ENCODE data around the gene MRI1. TPM values are rescaled to one million over a fixed set of nuclear protein-coding genes. Genes with fewer than 3 reads are reported as not detected.

MRI1 gene
- total RNA-seq, 1 experiment from 2014 or later = 19.6 TPM

DNA sequence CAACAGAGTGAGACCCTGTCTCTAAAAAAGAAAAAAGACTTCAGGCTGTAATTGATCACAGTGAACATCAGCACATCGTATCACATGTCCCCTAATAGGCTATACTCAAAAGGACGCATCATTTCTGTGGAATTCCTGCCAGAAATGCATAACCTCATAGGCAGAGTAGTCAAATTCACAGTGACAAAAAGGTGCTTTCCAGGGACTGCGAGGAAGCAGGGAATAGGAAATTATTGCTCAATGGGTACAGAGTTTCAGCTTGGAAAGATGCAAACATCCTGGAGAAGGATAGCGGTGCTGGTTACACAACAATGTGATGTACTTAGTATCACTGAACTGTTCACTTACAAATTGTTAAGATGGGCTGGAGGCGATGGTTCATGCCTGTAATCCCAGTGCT lies 41.1 kb upstream of the MRI1 start:
- H3K36me3 ChIP-seq (ENCODE audit: control insufficient read depth in 1 of 2, insufficient read depth in 2 of 2, low read length in 2 of 2) = no peaks in the 10 kb centered on the region
- H3K79me2 ChIP-seq (ENCODE audit: insufficient read depth, low read length) = no peaks in the 10 kb centered on the region
- intact Hi-C loops (cut with micrococcal nuclease) = loop anchor here (10.0 kb wide), 1 partner anchor 448 kb away; no protein-coding TSS in a partner anchor
- no peak overlapping the region for H3K27ac ChIP-seq (ENCODE audit: low read depth, low read length)
- H3K9me2 ChIP-seq (ENCODE audit: insufficient read depth) = no peaks in the 10 kb centered on the region
- peaks cover 0 to 7% of the 10 kb centered on the region in 2 experiments; a peak in 3 of 4 replicates for H3K4me1 ChIP-seq (ENCODE audit: control insufficient read depth in 1 of 2, insufficient read depth in 2 of 2, low read length in 2 of 2)
- ChIA-PET POLR2A (no interaction called here), RAD21 (ENCODE audit: low non-redundant PET in 1 of 2, low total read pairs in 2 of 2, uncharacterized antibody in 2 of 2, unreplicated experiment in 2 of 2) (no interaction called here), CTCF (interaction anchor here (2.9 kb wide), 1 partner anchor 126 kb away, joined by 42 read pairs; no protein-coding TSS in a partner anchor)
- H3K9ac ChIP-seq (ENCODE audit: low read length) = no peak overlapping the region
- BruUV-seq (replicated peaks) = no TSS peak
- no peaks in the 10 kb centered on the region for H4K20me1 ChIP-seq (ENCODE audit: insufficient read depth)
- H3K27me3 ChIP-seq (ENCODE audit: insufficient read depth, low read length) = no peaks in the 10 kb centered on the region
- TF ChIP-seq RAD21 (IDR thresholded peaks at IDR 0.05; ENCODE audit: low read depth) = no peak
- no peak for TF ChIP-seq POLR2A (IDR thresholded peaks at IDR 0.05; ENCODE audit: borderline replicate concordance, extremely low read depth, insufficient read depth, insufficient read length)
- TF ChIP-seq SRF (IDR thresholded peaks at IDR 0.05; ENCODE audit: low read depth) = no peak
- no peak for TF ChIP-seq CBX3 (IDR thresholded peaks at IDR 0.05; ENCODE audit: low read depth)
- no peak for TF ChIP-seq ZNF274 (IDR thresholded peaks at IDR 0.05; ENCODE audit: low read depth, low read length)
- H3K4me2 ChIP-seq (ENCODE audit: low read length) = no peak overlapping the region
- ATAC-seq (no peak), DNase-seq (ENCODE audit: low read depth, low spot score) (no peak)
- no peaks in the 10 kb centered on the region for H3K9me3 ChIP-seq (ENCODE audit: control insufficient read depth in 1 of 2, insufficient read depth in 1 of 2, low read depth in 1 of 2, low read length in 2 of 2)
- no peak overlapping the region for H3K4me3 ChIP-seq (replicated peaks in 1 of 2; ENCODE audit: low read depth in 1 of 2, low read length in 2 of 2)
- no peak overlapping the region for H2AFZ ChIP-seq (ENCODE audit: low read depth, low read length, poor library complexity, severe bottlenecking)

DNA sequence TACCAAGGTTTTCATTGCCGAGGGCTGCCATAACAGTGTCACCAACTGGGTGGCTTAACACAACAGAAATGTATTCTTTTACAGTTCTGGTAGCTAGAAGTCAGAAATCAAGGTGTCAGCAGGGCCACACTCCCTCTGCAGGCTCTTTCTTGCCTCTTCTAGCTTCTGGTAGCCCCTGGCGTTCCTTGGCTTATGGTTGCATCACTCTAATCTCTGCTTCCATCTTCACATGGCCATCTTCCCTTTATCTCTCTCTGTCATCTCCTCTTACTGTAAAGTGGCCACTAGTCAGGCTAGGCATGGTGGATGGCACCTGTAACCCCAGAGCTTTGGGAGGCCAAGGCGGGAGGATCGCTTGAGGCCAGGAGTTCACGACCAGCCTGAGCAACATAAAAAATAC lies 38.0 kb upstream of the MRI1 start:
- Histone ChIP-seq H3K27me3 (ENCODE audit: insufficient read depth, low read length) (no peaks in the 10 kb centered on the region), H3K4me3 (replicated peaks in 1 of 2; ENCODE audit: low read depth in 1 of 2, low read length in 2 of 2) (no peak overlapping the region), H3K4me2 (ENCODE audit: low read length) (no peak overlapping the region), H3K9me2 (ENCODE audit: insufficient read depth) (no peaks in the 10 kb centered on the region), H3K79me2 (ENCODE audit: insufficient read depth, low read length) (no peaks in the 10 kb centered on the region), H3K9me3 (ENCODE audit: control insufficient read depth in 1 of 2, insufficient read depth in 1 of 2, low read depth in 1 of 2, low read length in 2 of 2) (no peaks in the 10 kb centered on the region), H3K27ac (ENCODE audit: low read depth, low read length) (no peak overlapping the region), H4K20me1 (ENCODE audit: insufficient read depth) (no peaks in the 10 kb centered on the region), H3K4me1 (ENCODE audit: control insufficient read depth in 1 of 2, insufficient read depth in 2 of 2, low read length in 2 of 2) (peaks cover 24 to 25% of the 10 kb centered on the region in 2 experiments), H3K36me3 (ENCODE audit: control insufficient read depth in 1 of 2, insufficient read depth in 2 of 2, low read length in 2 of 2) (no peaks in the 10 kb centered on the region), H2AFZ (ENCODE audit: low read depth, low read length, poor library complexity, severe bottlenecking) (no peak overlapping the region), H3K9ac (ENCODE audit: low read length) (no peak overlapping the region)
- ChIA-PET POLR2A (no interaction called here), CTCF (no interaction called here), RAD21 (ENCODE audit: low non-redundant PET in 1 of 2, low total read pairs in 2 of 2, uncharacterized antibody in 2 of 2, unreplicated experiment in 2 of 2) (interaction anchor here in 1 of 2 experiments (0.6 kb wide), 1 partner anchor 549 kb away, joined by 3 read pairs; no protein-coding TSS in a partner anchor)
- TF ChIP-seq, protein P1, sequence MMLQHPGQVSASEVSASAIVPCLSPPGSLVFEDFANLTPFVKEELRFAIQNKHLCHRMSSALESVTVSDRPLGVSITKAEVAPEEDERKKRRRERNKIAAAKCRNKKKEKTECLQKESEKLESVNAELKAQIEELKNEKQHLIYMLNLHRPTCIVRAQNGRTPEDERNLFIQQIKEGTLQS (IDR thresholded peaks at IDR 0.05) = no peak
- TF ChIP-seq, protein P2, sequence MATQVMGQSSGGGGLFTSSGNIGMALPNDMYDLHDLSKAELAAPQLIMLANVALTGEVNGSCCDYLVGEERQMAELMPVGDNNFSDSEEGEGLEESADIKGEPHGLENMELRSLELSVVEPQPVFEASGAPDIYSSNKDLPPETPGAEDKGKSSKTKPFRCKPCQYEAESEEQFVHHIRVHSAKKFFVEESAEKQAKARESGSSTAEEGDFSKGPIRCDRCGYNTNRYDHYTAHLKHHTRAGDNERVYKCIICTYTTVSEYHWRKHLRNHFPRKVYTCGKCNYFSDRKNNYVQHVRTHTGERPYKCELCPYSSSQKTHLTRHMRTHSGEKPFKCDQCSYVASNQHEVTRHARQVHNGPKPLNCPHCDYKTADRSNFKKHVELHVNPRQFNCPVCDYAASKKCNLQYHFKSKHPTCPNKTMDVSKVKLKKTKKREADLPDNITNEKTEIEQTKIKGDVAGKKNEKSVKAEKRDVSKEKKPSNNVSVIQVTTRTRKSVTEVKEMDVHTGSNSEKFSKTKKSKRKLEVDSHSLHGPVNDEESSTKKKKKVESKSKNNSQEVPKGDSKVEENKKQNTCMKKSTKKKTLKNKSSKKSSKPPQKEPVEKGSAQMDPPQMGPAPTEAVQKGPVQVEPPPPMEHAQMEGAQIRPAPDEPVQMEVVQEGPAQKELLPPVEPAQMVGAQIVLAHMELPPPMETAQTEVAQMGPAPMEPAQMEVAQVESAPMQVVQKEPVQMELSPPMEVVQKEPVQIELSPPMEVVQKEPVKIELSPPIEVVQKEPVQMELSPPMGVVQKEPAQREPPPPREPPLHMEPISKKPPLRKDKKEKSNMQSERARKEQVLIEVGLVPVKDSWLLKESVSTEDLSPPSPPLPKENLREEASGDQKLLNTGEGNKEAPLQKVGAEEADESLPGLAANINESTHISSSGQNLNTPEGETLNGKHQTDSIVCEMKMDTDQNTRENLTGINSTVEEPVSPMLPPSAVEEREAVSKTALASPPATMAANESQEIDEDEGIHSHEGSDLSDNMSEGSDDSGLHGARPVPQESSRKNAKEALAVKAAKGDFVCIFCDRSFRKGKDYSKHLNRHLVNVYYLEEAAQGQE (IDR thresholded peaks at IDR 0.05; ENCODE audit: low read depth) = no peak
- ATAC-seq (no peak), DNase-seq (ENCODE audit: low read depth, low spot score) (no peak)
- intact Hi-C loops (cut with micrococcal nuclease) = loop anchor here (10.0 kb wide), 1 partner anchor 452 kb away; no protein-coding TSS in a partner anchor
- no TSS peak for BruUV-seq (replicated peaks)
